ENCODE results near the gene ANP32E. TPM values are rescaled to one million over a fixed set of nuclear protein-coding genes. Genes with fewer than 3 reads are reported as not detected.
"Not testable (repeated sequence)": the region's sequence is repeated elsewhere in the genome, so short reads cannot be mapped to it uniquely, and the experiment has no call there.

ANP32E gene
- polyA plus RNA-seq, 3 donors, result 6.0 to 33.2 (median 12.9) TPM

- no peak overlapping the region for H3K27ac ChIP-seq (ENCODE audit: low read depth, low read length)
- WGBS, 3 donors, result 29 to 72% (median 71%) methylated on average over 4 of the region's 4 CpGs
These were observed 23.3 kb upstream of the ANP32E start for GRCh38 chr1:150259217-150259616.

GRCh38 chr1:150257624-150258585 is 22.0 kb upstream of the ANP32E start, which contains the start of gene CA14:
Gene CA14 (plus strand): TSS chr1:150257774. CDS start chr1:150258129, 355 bp downstream.
- WGBS, 3 donors, result 48 to 59% (median 51%) methylated on average over 13 of the region's 13 CpGs
- no peak within 1 kb of the TSS for H3K27ac ChIP-seq (ENCODE audit: low read depth, low read length)

- H3K27ac ChIP-seq (ENCODE audit: low read depth, low read length), result no peak overlapping the region
- WGBS, 3 donors, result 27 to 34% (median 29%) methylated on average over 14 of the region's 14 CpGs
These were observed 20.8 kb upstream of the ANP32E start for GRCh38 chr1:150256554-150257341.

GRCh38 chr1:150256198-150256553 is 20.3 kb upstream of the ANP32E start:
- no peak overlapping the region for H3K27ac ChIP-seq (ENCODE audit: low read depth, low read length)
- 0 to 3% (median 3%) methylated on average over 1 of the region's 1 CpG for WGBS, 3 donors

GRCh38 chr1:150249936-150250335 is 14.0 kb upstream of the ANP32E start:
- H3K27ac ChIP-seq (ENCODE audit: low read depth, low read length), result no peak overlapping the region
- 60 to 85% (median 60%) methylated on average over 2 of the region's 2 CpGs for whole genome bisulfite sequencing, 3 donors

- 91 to 96% (median 93%) methylated on average over 3 of the region's 3 CpGs for WGBS, 3 donors
- H3K27ac ChIP-seq (ENCODE audit: low read depth, low read length), result no peak overlapping the region
These were observed 7.1 kb upstream of the ANP32E start for GRCh38 chr1:150243003-150243402.

GRCh38 chr1:150237746-150238145 is 1.8 kb upstream of the ANP32E start:
- H3K27ac ChIP-seq (ENCODE audit: low read depth, low read length), result no peak overlapping the region
- WGBS, 3 donors, result 95 to 96% (median 95%) methylated on average over 21 of the region's 21 CpGs

- WGBS, 3 donors, result 94 to 96% (median 94%) methylated on average over 13 of the region's 13 CpGs
- H3K27ac ChIP-seq (ENCODE audit: low read depth, low read length), result not testable (repeated sequence)
These were observed 1.3 kb upstream of the ANP32E start for GRCh38 chr1:150237176-150237575.

GRCh38 chr1:150236614-150237100 is 745 bp upstream of the ANP32E start:
- no peak overlapping the region for H3K27ac ChIP-seq (ENCODE audit: low read depth, low read length)
- WGBS, 3 donors, result 27 to 31% (median 29%) methylated on average over 10 of the region's 10 CpGs

- H3K27ac ChIP-seq (ENCODE audit: low read depth, low read length), result peak overlapping the region; percentile 88
- 0 to 1% (median 0%) methylated on average over 24 to 27 of the region's 27 CpGs for WGBS, 3 donors
These were observed 539 bp downstream of the ANP32E start for GRCh38 chr1:150235294-150235851.

GRCh38 chr1:150234566-150235293 is 1.2 kb downstream of the ANP32E start:
- 0 to 1% (median 0%) methylated on average over 73 to 78 of the region's 78 CpGs for WGBS, 3 donors
- H3K27ac ChIP-seq (ENCODE audit: low read depth, low read length), result peak overlapping the region; percentile 88

- WGBS, 3 donors, result 0 to 1% (median 1%) methylated on average over 9 of the region's 9 CpGs
These were observed 1.7 kb downstream of the ANP32E start for GRCh38 chr1:150234309-150234565.

GRCh38 chr1:150233359-150234308 is 2.3 kb downstream of the ANP32E start:
- no peak overlapping the region for H3K27ac ChIP-seq (ENCODE audit: low read depth, low read length)
- 10 to 13% (median 10%) methylated on average over 15 of the region's 15 CpGs for whole genome bisulfite sequencing, 3 donors

More at GRCh38 chr1:150234309-150234565, 1.7 kb downstream of the ANP32E start:
- peak overlapping the region; percentile 88 for H3K27ac ChIP-seq (ENCODE audit: low read depth, low read length)

- not testable (repeated sequence) for H3K27ac ChIP-seq (ENCODE audit: low read depth, low read length)
These were observed 3.0 kb downstream of the ANP32E start for GRCh38 chr1:150232921-150233320.

GRCh38 chr1:150228246-150228645 is 7.7 kb downstream of the ANP32E start:
- WGBS, 3 donors, result 96 to 97% (median 96%) methylated on average over 10 of the region's 10 CpGs
- not testable (repeated sequence) for H3K27ac ChIP-seq (ENCODE audit: low read depth, low read length)

More at GRCh38 chr1:150232921-150233320, 3.0 kb downstream of the ANP32E start:
- WGBS, 3 donors, result 88 to 92% (median 91%) methylated on average over 10 of the region's 10 CpGs

- no peak overlapping the region for H3K27ac ChIP-seq (ENCODE audit: low read depth, low read length)
These were observed 8.7 kb downstream of the ANP32E start for GRCh38 chr1:150227228-150227627.

GRCh38 chr1:150226486-150226885 is 9.4 kb downstream of the ANP32E start:
- no peak overlapping the region for H3K27ac ChIP-seq (ENCODE audit: low read depth, low read length)
- WGBS, 3 donors, result 82 to 88% (median 86%) methylated on average over 2 of the region's 2 CpGs
